ENCODE results near the gene GTPBP10. TPM values are rescaled to one million over a fixed set of nuclear protein-coding genes. Genes with fewer than 3 reads are reported as not detected.

GTPBP10 gene
- total and polyA plus RNA-seq, 2 of the 13 experiments (the other 11 are each of a cell fraction or from before 2014, with no cell fraction given) = 13.3 to 38.7 TPM

- 0 out of 2 replicates have a peak, but pooled peaks have one; percentile 65 for TF ChIP-seq AKNA (CRISPR knock-in tag; IDR thresholded peaks at IDR 0.05; ENCODE audit: borderline replicate concordance)
- peak; percentile 84 for TF ChIP-seq GATAD2A (CRISPR knock-in tag; IDR thresholded peaks at IDR 0.05)
- TF ChIP-seq SNAPC2 (CRISPR knock-in tag; IDR thresholded peaks at IDR 0.05) = peak; percentile 73; the same call in 1 of the 2 replicates
- TF ChIP-seq KDM5B (CRISPR knock-in tag; IDR thresholded peaks at IDR 0.05; ENCODE audit: borderline replicate concordance) = peak; percentile 92; the same call in 1 of the 2 replicates
- peak; percentile 82 for TF ChIP-seq THAP9 (CRISPR knock-in tag; IDR thresholded peaks at IDR 0.05; ENCODE audit: borderline replicate concordance)
- peak; percentile 57; the same call in 1 of the 2 replicates for TF ChIP-seq BRF2 (CRISPR knock-in tag; IDR thresholded peaks at IDR 0.05)
- peak; percentile 55; the same call in 1 of the 2 replicates for TF ChIP-seq ZNF160 (CRISPR knock-in tag; IDR thresholded peaks at IDR 0.05)
- peak; percentile 94 for TF ChIP-seq POLR2G (IDR thresholded peaks at IDR 0.05; ENCODE audit: low read depth, low read length)
- peak; percentile 74; the same call in 1 of the 2 replicates for TF ChIP-seq MEF2D (CRISPR knock-in tag; IDR thresholded peaks at IDR 0.05)
- no peak for TF ChIP-seq E2F5 (CRISPR knock-in tag; conservative IDR thresholded peaks at IDR 0.05)
- no peak for TF ChIP-seq ZNF10 (CRISPR knock-in tag; IDR thresholded peaks at IDR 0.05; ENCODE audit: borderline replicate concordance, low read depth)
- TF ChIP-seq ZNF788 (CRISPR knock-in tag; IDR thresholded peaks at IDR 0.05; ENCODE audit: borderline replicate concordance) = peak; percentile 87; the same call in 1 of the 2 replicates
- no peak for TF ChIP-seq ZBTB44 (CRISPR knock-in tag; IDR thresholded peaks at IDR 0.05)
- no peak; the same call in 1 of the 2 replicates for TF ChIP-seq NFIC (IDR thresholded peaks at IDR 0.05; ENCODE audit: low read length)
Observed at GRCh38 chr7:90346336-90347125, at the start of gene GTPBP10 (continued).
